ENCODE data around the gene RASSF5.

GRCh38 chr1:206524739-206525364, 17.5 kb downstream of the RASSF5 start:
- TF ChIP-seq, protein P1, sequence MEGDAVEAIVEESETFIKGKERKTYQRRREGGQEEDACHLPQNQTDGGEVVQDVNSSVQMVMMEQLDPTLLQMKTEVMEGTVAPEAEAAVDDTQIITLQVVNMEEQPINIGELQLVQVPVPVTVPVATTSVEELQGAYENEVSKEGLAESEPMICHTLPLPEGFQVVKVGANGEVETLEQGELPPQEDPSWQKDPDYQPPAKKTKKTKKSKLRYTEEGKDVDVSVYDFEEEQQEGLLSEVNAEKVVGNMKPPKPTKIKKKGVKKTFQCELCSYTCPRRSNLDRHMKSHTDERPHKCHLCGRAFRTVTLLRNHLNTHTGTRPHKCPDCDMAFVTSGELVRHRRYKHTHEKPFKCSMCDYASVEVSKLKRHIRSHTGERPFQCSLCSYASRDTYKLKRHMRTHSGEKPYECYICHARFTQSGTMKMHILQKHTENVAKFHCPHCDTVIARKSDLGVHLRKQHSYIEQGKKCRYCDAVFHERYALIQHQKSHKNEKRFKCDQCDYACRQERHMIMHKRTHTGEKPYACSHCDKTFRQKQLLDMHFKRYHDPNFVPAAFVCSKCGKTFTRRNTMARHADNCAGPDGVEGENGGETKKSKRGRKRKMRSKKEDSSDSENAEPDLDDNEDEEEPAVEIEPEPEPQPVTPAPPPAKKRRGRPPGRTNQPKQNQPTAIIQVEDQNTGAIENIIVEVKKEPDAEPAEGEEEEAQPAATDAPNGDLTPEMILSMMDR (IDR thresholded peaks at IDR 0.05): no peak
- TF ChIP-seq POLR2AphosphoS5 (IDR thresholded peaks at IDR 0.05) (no peak), EP300 (IDR thresholded peaks at IDR 0.05; ENCODE audit: low read depth) (no peak), POLR2A (IDR thresholded peaks at IDR 0.05) (no peak)

All from transverse colon (tissue), 4 donors.